ENCODE data around the gene ZNF331. TPM values are rescaled to one million over a fixed set of nuclear protein-coding genes. Genes with fewer than 3 reads are reported as not detected.

Gene ZNF331
- total RNA-seq, 1 experiment from 2014 or later = 56.7 TPM

- TF ChIP-seq HMGXB4 (CRISPR knock-in tag; IDR thresholded peaks at IDR 0.05) (no peak), JUN (CRISPR knock-in tag; IDR thresholded peaks at IDR 0.05) (no peak), MAX (CRISPR knock-in tag; IDR thresholded peaks at IDR 0.05) (no peak), NR2C2 (CRISPR knock-in tag; IDR thresholded peaks at IDR 0.05) (no peak), ZBTB21 (CRISPR knock-in tag; IDR thresholded peaks at IDR 0.05; ENCODE audit: borderline replicate concordance) (no peak), TCF7 (CRISPR knock-in tag; IDR thresholded peaks at IDR 0.05; ENCODE audit: low read depth) (no peak), ESRRA (CRISPR knock-in tag; IDR thresholded peaks at IDR 0.05; ENCODE audit: borderline replicate concordance) (no peak), NFYB (CRISPR knock-in tag; conservative IDR thresholded peaks at IDR 0.05; ENCODE audit: low read depth) (no peak), ZBTB43 (CRISPR knock-in tag; IDR thresholded peaks at IDR 0.05) (no peak), E2F4 (CRISPR knock-in tag; IDR thresholded peaks at IDR 0.05; ENCODE audit: borderline replicate concordance, low read depth) (no peak), PRDM15 (CRISPR knock-in tag; IDR thresholded peaks at IDR 0.05) (no peak), SOX15 (CRISPR knock-in tag; IDR thresholded peaks at IDR 0.05) (no peak)
- TF ChIP-seq, protein P1, sequence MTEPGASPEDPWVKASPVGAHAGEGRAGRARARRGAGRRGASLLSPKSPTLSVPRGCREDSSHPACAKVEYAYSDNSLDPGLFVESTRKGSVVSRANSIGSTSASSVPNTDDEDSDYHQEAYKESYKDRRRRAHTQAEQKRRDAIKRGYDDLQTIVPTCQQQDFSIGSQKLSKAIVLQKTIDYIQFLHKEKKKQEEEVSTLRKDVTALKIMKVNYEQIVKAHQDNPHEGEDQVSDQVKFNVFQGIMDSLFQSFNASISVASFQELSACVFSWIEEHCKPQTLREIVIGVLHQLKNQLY (CRISPR knock-in tag; IDR thresholded peaks at IDR 0.05) = no peak
These were observed 17.4 kb downstream of the ZNF331 start (continued) for GRCh38 chr19:53555352-53555751.

GRCh38 chr19:53571339-53571738 is 33.4 kb downstream of the ZNF331 start:
- H3K4me3 Mint-ChIP-seq = no peak overlapping the region
- H3K4me1 Mint-ChIP-seq = no peaks in the 10 kb centered on the region
- DNase-seq (ENCODE audit: low spot score) = no peak
- CTCF ChIA-PET = no interaction called here
- no peaks in the 10 kb centered on the region for H3K27me3 Mint-ChIP-seq (ENCODE audit: low read depth)
- H3K36me3 Mint-ChIP-seq = peaks cover 54% of the 10 kb centered on the region
- ATAC-seq = no peak
- POLR2A ChIA-PET = no interaction called here
- H3K27ac Mint-ChIP-seq = peak overlapping the region; percentile 26; the same call in 1 of the 2 replicates
- peaks cover 3% of the 10 kb centered on the region for H3K9me3 Mint-ChIP-seq
- TF ChIP-seq PRDM15 (CRISPR knock-in tag; IDR thresholded peaks at IDR 0.05) (no peak), IRF2 (CRISPR knock-in tag; IDR thresholded peaks at IDR 0.05; ENCODE audit: borderline replicate concordance, low read depth) (no peak)
- TF ChIP-seq, protein P2, sequence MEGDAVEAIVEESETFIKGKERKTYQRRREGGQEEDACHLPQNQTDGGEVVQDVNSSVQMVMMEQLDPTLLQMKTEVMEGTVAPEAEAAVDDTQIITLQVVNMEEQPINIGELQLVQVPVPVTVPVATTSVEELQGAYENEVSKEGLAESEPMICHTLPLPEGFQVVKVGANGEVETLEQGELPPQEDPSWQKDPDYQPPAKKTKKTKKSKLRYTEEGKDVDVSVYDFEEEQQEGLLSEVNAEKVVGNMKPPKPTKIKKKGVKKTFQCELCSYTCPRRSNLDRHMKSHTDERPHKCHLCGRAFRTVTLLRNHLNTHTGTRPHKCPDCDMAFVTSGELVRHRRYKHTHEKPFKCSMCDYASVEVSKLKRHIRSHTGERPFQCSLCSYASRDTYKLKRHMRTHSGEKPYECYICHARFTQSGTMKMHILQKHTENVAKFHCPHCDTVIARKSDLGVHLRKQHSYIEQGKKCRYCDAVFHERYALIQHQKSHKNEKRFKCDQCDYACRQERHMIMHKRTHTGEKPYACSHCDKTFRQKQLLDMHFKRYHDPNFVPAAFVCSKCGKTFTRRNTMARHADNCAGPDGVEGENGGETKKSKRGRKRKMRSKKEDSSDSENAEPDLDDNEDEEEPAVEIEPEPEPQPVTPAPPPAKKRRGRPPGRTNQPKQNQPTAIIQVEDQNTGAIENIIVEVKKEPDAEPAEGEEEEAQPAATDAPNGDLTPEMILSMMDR (IDR thresholded peaks at IDR 0.05) = no peak
- TF ChIP-seq, protein P3, sequence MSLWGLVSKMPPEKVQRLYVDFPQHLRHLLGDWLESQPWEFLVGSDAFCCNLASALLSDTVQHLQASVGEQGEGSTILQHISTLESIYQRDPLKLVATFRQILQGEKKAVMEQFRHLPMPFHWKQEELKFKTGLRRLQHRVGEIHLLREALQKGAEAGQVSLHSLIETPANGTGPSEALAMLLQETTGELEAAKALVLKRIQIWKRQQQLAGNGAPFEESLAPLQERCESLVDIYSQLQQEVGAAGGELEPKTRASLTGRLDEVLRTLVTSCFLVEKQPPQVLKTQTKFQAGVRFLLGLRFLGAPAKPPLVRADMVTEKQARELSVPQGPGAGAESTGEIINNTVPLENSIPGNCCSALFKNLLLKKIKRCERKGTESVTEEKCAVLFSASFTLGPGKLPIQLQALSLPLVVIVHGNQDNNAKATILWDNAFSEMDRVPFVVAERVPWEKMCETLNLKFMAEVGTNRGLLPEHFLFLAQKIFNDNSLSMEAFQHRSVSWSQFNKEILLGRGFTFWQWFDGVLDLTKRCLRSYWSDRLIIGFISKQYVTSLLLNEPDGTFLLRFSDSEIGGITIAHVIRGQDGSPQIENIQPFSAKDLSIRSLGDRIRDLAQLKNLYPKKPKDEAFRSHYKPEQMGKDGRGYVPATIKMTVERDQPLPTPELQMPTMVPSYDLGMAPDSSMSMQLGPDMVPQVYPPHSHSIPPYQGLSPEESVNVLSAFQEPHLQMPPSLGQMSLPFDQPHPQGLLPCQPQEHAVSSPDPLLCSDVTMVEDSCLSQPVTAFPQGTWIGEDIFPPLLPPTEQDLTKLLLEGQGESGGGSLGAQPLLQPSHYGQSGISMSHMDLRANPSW (CRISPR knock-in tag; conservative IDR thresholded peaks at IDR 0.05; ENCODE audit: low read depth) = no peak

Data from WTC11 (cell line).